ENCODE measurements around the gene PDE6H.

PDE6H gene

GRCh38 chr12:14972816-14973215 lies at the start of gene PDE6H:
Gene PDE6H, plus strand, starts transcription at chr12:14973042. Its CDS starts 4,971 bp downstream, at chr12:14978013.
- no peak for DNase-seq

- DNase-seq: no peak
Observed at GRCh38 chr12:14923944-14924343, 48.9 kb upstream of the PDE6H start.

GRCh38 chr12:14924541-14924940 lies 48.3 kb upstream of the PDE6H start:
- DNase-seq: no peak

- no peak for DNase-seq
Observed at GRCh38 chr12:14927267-14927666, 45.6 kb upstream of the PDE6H start.

- no peak for DNase-seq
Observed at GRCh38 chr12:14928931-14929330, 43.9 kb upstream of the PDE6H start.

- DNase-seq: no peak
Observed at GRCh38 chr12:14930299-14930698, 42.5 kb upstream of the PDE6H start.

- no peak for DNase-seq
Observed at GRCh38 chr12:14931359-14931758, 41.5 kb upstream of the PDE6H start.

GRCh38 chr12:14931791-14932560 lies 40.9 kb upstream of the PDE6H start:
- no peak for DNase-seq

GRCh38 chr12:14934511-14934910 lies 38.3 kb upstream of the PDE6H start:
- no peak for DNase-seq

- DNase-seq: no peak
Observed at GRCh38 chr12:14935031-14935430, 37.8 kb upstream of the PDE6H start.

- DNase-seq: no peak
Observed at GRCh38 chr12:14936224-14936861, 36.5 kb upstream of the PDE6H start.

- DNase-seq: no peak
Observed at GRCh38 chr12:14937014-14937413, 35.8 kb upstream of the PDE6H start.

- DNase-seq: no peak
Observed at GRCh38 chr12:14937689-14938088, 35.2 kb upstream of the PDE6H start.

GRCh38 chr12:14938301-14938700 lies 34.5 kb upstream of the PDE6H start, which contains the start of gene ERP27:
Gene ERP27, minus strand, starts transcription at chr12:14938537. Its CDS starts 29 bp downstream, at chr12:14938508.
- no peak for DNase-seq

GRCh38 chr12:14941369-14941768 lies 31.5 kb upstream of the PDE6H start:
- DNase-seq: no peak

GRCh38 chr12:14942196-14942931 lies 30.5 kb upstream of the PDE6H start:
- no peak for DNase-seq

- no peak for DNase-seq
Observed at GRCh38 chr12:14946162-14946561, 26.7 kb upstream of the PDE6H start.

GRCh38 chr12:14946861-14947260 lies 26.0 kb upstream of the PDE6H start:
- DNase-seq: no peak

- peak; percentile 74 for DNase-seq
Observed at GRCh38 chr12:14948672-14949071, 24.2 kb upstream of the PDE6H start.

GRCh38 chr12:14949631-14950030 lies 23.2 kb upstream of the PDE6H start:
- no peak for DNase-seq

GRCh38 chr12:14950421-14950820 lies 22.4 kb upstream of the PDE6H start:
- DNase-seq: no peak

GRCh38 chr12:14950982-14951746 lies 21.7 kb upstream of the PDE6H start:
- no peak for DNase-seq

- DNase-seq: no peak
Observed at GRCh38 chr12:14951851-14952250, 21.0 kb upstream of the PDE6H start.

All from NCI-H1694 treated with DMSO at 0.1 percent for 48 hours (cell line).